ENCODE results near the gene SRRM2. TPM values are rescaled to one million over a fixed set of nuclear protein-coding genes. Genes with fewer than 3 reads are reported as not detected.

SRRM2 gene
- total RNA-seq, 1 experiment from 2014 or later, result 617 TPM

- in situ Hi-C loops (cut with HindIII; ENCODE audit: low pct_unique_long_range_greater_than_20kb, low sequenced_read_pairs), result no loop called here
- TF ChIP-seq SIN3A (IDR thresholded peaks at IDR 0.05; ENCODE audit: borderline replicate concordance, insufficient read depth, low read depth, low read length), result no peak
- no peak for TF ChIP-seq TCF7L2 (IDR thresholded peaks at IDR 0.05; ENCODE audit: low read depth, low read length)
- no peak for TF ChIP-seq POLR2AphosphoS5 (IDR thresholded peaks at IDR 0.05; ENCODE audit: low read depth, low read length)
- no peak for TF ChIP-seq CTCF (IDR thresholded peaks at IDR 0.05)
- TF ChIP-seq REST (IDR thresholded peaks at IDR 0.05; ENCODE audit: insufficient read depth in 1 of 2, low read depth in 2 of 2, low read length in 1 of 2), result no peak
- no peaks in the 10 kb centered on the region for H3K36me3 ChIP-seq (ENCODE audit: control insufficient read depth, insufficient read depth, low read length)
- ChIA-PET CTCF (interaction anchor here (0.7 kb wide), 1 partner anchor 112 kb away, joined by 6 read pairs; no protein-coding TSS in a partner anchor), POLR2A (interaction anchor here (0.5 kb wide), 1 partner anchor 41 kb away, joined by 6 read pairs; the partner anchor contains the start of gene SRRM2)
- intact Hi-C loops (cut with micrococcal nuclease; ENCODE audit: unreplicated experiment), result no loop called here
- H3K4me3 ChIP-seq (ENCODE audit: low read depth in 2 of 2, low read length in 2 of 2), result no peak overlapping the region
- BruUV-seq (replicated peaks), result no TSS peak
- no peaks in the 10 kb centered on the region for H3K27me3 ChIP-seq (ENCODE audit: control insufficient read depth, insufficient read depth, low read length)
- DNase-seq (ENCODE audit: low read depth, low spot score), result no peak
- no peaks in the 10 kb centered on the region; the same call in none of the 2 replicates for H3K4me1 ChIP-seq (ENCODE audit: control insufficient read depth, insufficient read depth, low read length)
- no peaks in the 10 kb centered on the region for H3K9me3 ChIP-seq (ENCODE audit: control insufficient read depth, insufficient read depth, low read depth, low read length)
- no peak overlapping the region for H3K27ac ChIP-seq (ENCODE audit: low read length)
- peak; percentile 3; the same call in 1 of the 2 replicates for ATAC-seq
These were observed 40.4 kb upstream of the SRRM2 start for GRCh38 chr16:2712063-2712441.

GRCh38 chr16:2712546-2712945, 39.9 kb upstream of the SRRM2 start:
- DNase-seq (ENCODE audit: low read depth, low spot score) (no peak), ATAC-seq (no peak)
- Histone ChIP-seq H3K9me3 (ENCODE audit: control insufficient read depth, insufficient read depth, low read depth, low read length) (no peaks in the 10 kb centered on the region), H3K4me3 (ENCODE audit: low read depth in 2 of 2, low read length in 2 of 2) (no peak overlapping the region), H3K27ac (ENCODE audit: low read length) (no peak overlapping the region), H3K27me3 (ENCODE audit: control insufficient read depth, insufficient read depth, low read length) (no peaks in the 10 kb centered on the region), H3K36me3 (ENCODE audit: control insufficient read depth, insufficient read depth, low read length) (no peaks in the 10 kb centered on the region), H3K4me1 (ENCODE audit: control insufficient read depth, insufficient read depth, low read length) (no peaks in the 10 kb centered on the region; the same call in none of the 2 replicates)
- no TSS peak for BruUV-seq (replicated peaks)
- CTCF ChIA-PET, result interaction anchor here (0.7 kb wide), 1 partner anchor 111 kb away, joined by 6 read pairs; no protein-coding TSS in a partner anchor
- in situ Hi-C loops (cut with HindIII; ENCODE audit: low pct_unique_long_range_greater_than_20kb, low sequenced_read_pairs), result no loop called here
- POLR2A ChIA-PET, result no interaction called here
- intact Hi-C loops (cut with micrococcal nuclease; ENCODE audit: unreplicated experiment), result no loop called here
- TF ChIP-seq REST (IDR thresholded peaks at IDR 0.05; ENCODE audit: insufficient read depth in 1 of 2, low read depth in 2 of 2, low read length in 1 of 2) (no peak), TCF7L2 (IDR thresholded peaks at IDR 0.05; ENCODE audit: low read depth, low read length) (no peak), POLR2AphosphoS5 (IDR thresholded peaks at IDR 0.05; ENCODE audit: low read depth, low read length) (no peak)

All from Panc1 (cell line).